Stimulated activated naive B cell treated with anti-CD40 and anti-IgM and Interleukin-4, amounts not matched to agents 10 μg/mL and 1 μg/mL and 100 μg/mL, for 72 hours (primary cell): ENCODE data around the gene NUDT19.
"Not testable (repeated sequence)": the region's sequence is repeated elsewhere in the genome, so short reads cannot be mapped to it uniquely, and the experiment has no call there.

Experiments used
- ATAC-seq, 2 donors: fragments of 150-1000 bp; cut with Tn5 transposase; replicated peaks; 2 replicates each; pipeline ENCODE4 v1.10.0; 2021; ENCODE audit warnings: moderate library complexity in 1 of 2
- DNase-seq: peaks from one replicate; pipeline ENCODE4 v3.0.0; 2021
- H3K27ac Mint-ChIP-seq: one replicate; pipeline ENCODE4 v1.8.0; 2022; ENCODE audit warnings: mild to moderate bottlenecking, mixed read lengths
- H3K27me3 Mint-ChIP-seq, 2 donors: one replicate each; pipeline ENCODE4 v1.8.0; 2022; ENCODE audit warnings: mixed read lengths in 2 of 2
- H3K36me3 Mint-ChIP-seq, 2 donors: one replicate each; pipeline ENCODE4 v1.8.0; 2022; ENCODE audit warnings: mixed read lengths in 2 of 2, mild to moderate bottlenecking in 1 of 2
- H3K4me1 Mint-ChIP-seq, 2 donors: one replicate each; pipeline ENCODE4 v1.8.0; 2022; ENCODE audit warnings: mixed read lengths in 2 of 2, mild to moderate bottlenecking in 1 of 2
- H3K4me3 Mint-ChIP-seq, 2 donors: one replicate each; pipeline ENCODE4 v1.8.0; 2022; ENCODE audit warnings: mild to moderate bottlenecking in 2 of 2, mixed read lengths in 2 of 2, moderate library complexity in 1 of 2
- H3K9me3 Mint-ChIP-seq, 2 donors: one replicate each; pipeline ENCODE4 v1.8.0; 2022; ENCODE audit warnings: mixed read lengths in 2 of 2, mild to moderate bottlenecking in 1 of 2

Gene NUDT19

DNA sequence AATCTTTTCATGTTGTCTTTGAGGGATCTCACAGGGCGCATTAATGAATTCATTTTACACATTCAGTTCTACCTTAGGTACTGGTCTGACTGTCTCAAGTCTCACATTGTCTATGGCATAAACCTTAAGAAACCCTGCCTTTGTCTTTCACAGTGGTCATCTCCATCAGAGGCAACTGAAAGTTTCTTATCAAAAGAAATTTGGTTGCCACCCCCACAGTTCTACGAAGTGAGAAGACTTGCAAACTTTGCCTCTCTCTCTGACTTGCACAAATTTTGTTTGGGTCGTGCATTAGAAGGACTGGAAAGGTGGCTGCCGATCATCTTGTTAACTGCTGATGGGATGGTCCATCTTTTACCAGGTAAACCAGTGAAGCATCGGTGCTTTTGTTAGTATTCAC lies 17.4 kb downstream of the NUDT19 start:
- no peak for DNase-seq
- Mint-ChIP-seq H3K27me3 (no peaks in the 10 kb centered on the region), H3K9me3 (peaks cover 0 to 3% of the 10 kb centered on the region in 2 donors), H3K4me1 (no peaks in the 10 kb centered on the region), H3K36me3 (peaks cover 25 to 47% of the 10 kb centered on the region in 2 donors), H3K4me3 (no peak overlapping the region), H3K27ac (no peak overlapping the region)
- ATAC-seq = no peak

DNA sequence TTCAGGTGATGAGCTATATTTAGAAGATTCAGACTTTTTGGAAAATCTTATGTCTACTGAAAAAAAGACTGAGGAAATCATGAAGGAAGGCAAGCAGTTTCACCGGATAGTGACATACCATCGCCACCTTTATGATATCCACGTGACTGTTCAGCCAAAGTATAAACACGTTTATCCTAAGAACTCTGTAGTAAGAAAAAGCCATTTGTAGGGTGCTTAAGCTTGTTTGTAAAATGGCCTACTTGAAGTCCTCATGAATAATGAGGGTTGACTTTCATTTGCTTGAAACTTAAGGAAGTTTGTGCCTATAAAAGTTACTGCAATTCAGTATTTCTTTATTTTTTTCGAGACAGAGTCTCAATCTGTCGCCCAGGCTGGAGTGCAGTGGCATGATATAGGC lies 20.1 kb downstream of the NUDT19 start:
- H3K4me1 Mint-ChIP-seq = no peaks in the 10 kb centered on the region
- H3K36me3 Mint-ChIP-seq = peaks cover 27 to 40% of the 10 kb centered on the region in 2 donors
- no peak overlapping the region for H3K4me3 Mint-ChIP-seq
- no peaks in the 10 kb centered on the region for H3K9me3 Mint-ChIP-seq
- ATAC-seq = no peak
- no peak overlapping the region for H3K27ac Mint-ChIP-seq
- DNase-seq = no peak
- no peaks in the 10 kb centered on the region for H3K27me3 Mint-ChIP-seq

DNA sequence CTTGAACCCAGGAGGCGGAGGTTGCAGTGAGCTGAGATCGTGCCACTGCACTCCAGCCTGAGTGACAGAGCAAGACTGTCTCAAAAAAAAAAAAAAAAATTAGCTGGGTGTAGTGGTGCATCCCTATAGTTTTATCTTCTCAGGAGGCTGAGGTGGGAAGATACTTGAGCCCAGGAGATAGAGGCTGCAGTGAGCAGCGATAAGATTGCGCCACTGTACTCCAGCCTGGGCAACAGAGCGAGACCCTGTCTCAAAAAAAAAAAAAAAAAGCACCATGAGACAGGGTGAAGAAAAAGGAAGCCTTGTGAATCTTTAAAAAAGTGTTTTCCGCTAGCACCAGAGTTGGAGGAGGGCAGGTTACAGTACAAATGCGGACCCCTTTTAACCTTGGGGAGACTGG lies 24.6 kb downstream of the NUDT19 start:
- not testable (repeated sequence) for H3K27me3 Mint-ChIP-seq, H3K9me3 Mint-ChIP-seq, DNase-seq, H3K4me1 Mint-ChIP-seq, H3K4me3 Mint-ChIP-seq, ATAC-seq
- Mint-ChIP-seq H3K27ac (peak overlapping the region; percentile 14), H3K36me3 (peaks cover 18 to 32% of the 10 kb centered on the region in 2 donors)

DNA sequence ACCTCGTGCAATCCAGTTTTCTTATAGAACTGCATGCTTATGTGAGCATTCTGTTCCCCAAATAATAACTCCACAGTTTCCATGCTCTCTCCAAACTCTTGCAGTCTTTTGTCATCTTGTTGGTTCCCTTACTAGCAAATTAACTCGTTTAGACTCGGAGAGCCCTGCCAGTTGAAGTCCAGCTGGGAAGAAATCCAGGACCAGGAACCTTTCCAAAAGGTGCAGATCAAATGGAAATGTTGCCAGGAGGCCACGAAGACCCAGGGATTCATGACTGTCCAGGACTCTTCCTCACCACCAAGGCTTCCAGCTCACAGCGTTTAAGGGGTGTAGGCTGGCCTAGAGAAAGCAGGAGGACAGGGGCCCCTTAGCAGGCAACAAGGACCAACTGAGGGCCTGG lies 25.9 kb downstream of the NUDT19 start:
- Mint-ChIP-seq H3K4me1 (no peaks in the 10 kb centered on the region), H3K27ac (no peak overlapping the region), H3K27me3 (no peaks in the 10 kb centered on the region), H3K4me3 (no peak overlapping the region), H3K36me3 (peaks cover 17 to 30% of the 10 kb centered on the region in 2 donors), H3K9me3 (peaks cover 0 to 3% of the 10 kb centered on the region in 2 donors)
- ATAC-seq (no peak), DNase-seq (no peak)

DNA sequence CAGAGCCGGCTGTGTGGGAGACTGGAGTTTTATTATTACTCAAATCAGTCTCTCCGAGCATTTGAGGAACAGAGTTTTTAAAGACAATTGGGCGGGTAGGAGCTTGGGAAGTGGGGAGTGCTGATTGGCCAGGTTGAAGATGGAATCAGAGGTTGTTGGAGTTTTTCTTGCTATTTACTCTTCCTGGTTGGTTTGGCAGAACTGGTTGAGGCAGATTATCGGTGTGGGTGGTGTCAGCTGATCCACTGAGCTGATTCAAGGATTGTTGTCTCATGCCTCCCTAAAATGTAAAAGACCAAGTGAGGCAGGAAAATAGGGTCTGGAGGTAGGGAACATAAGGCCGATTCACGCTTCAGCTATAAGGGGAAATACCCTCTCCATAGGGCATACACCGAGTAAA lies 26.7 kb downstream of the NUDT19 start:
- peaks cover 11 to 25% of the 10 kb centered on the region in 2 donors for H3K36me3 Mint-ChIP-seq
- no peak for DNase-seq
- H3K27ac Mint-ChIP-seq = no peak overlapping the region
- ATAC-seq = no peak
- peaks cover 0 to 3% of the 10 kb centered on the region in 2 donors for H3K9me3 Mint-ChIP-seq
- no peaks in the 10 kb centered on the region for H3K4me1 Mint-ChIP-seq
- H3K27me3 Mint-ChIP-seq = no peaks in the 10 kb centered on the region
- no peak overlapping the region for H3K4me3 Mint-ChIP-seq

DNA sequence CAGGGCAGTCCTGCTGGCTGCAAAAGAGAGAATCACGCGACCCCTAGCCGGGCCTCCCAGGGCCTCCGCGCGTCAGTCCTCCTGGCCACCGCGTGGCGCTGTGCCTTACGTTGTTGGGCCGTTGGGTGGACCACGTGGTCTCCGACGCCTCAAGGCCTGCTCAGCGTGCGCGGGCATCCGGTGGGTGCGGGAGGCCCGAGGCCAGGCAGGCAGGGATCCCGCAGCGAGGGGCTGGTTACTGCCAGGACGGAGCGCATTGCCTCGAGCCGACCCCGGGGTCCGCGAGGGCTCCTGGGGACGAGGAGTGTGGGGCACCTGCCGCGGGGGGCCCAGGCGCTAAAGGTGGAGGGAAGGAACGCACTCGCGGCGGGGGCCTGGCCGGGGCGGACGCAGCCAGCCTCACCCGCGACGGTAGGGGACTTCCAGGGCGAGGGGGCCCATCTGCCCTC lies 28.0 kb downstream of the NUDT19 start, which contains the start of gene TDRD12:
TDRD12 (plus strand) TSS at position 157 of the 449 bp plus-strand sequence. CDS start 306 bp downstream, outside the sequence.
- Mint-ChIP-seq H3K9me3 (peaks cover 0 to 3% of the 10 kb centered on the region in 2 donors), H3K4me1 (no peaks in the 10 kb centered on the region), H3K27ac (no peak within 1 kb of the TSS), H3K4me3 (no peak within 1 kb of the TSS), H3K36me3 (peaks cover 9 to 23% of the 10 kb centered on the region in 2 donors), H3K27me3 (no peaks in the 10 kb centered on the region)
- ATAC-seq (no peak), DNase-seq (no peak)

DNA sequence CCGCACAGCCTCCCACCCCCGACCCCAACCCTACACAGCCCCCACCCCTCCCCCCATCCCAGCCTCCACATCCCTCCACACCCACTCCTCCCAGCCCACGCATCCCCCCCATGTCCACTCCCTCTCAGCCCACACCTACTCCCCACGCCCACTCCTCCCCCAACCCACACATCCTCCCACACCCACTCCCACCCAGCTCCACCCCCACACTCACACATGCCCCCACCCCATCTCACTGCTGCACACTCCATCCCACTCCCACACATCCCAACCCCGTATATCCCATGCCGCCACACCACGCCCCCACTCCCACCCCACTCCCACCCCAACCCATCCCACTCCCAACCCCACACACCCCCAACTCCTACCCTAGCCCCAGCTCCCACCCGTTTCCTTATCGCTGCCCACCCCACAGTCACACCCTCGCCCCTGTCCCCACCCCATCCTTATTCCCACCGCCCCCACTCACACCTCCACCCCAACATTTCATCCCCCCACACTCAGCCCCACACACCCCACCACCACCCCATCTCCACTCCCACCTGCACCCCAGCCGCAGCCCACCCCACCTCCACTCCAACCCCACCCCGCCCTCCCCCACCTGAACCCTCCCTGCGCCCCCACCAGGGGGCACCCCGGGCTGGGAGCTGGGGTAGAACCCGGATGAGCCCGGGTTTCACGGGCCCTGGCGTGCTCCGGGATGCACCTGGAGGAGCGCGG lies 28.8 kb downstream of the NUDT19 start:
- DNase-seq = no peak
- no peak overlapping the region for H3K4me3 Mint-ChIP-seq
- H3K4me1 Mint-ChIP-seq = no peaks in the 10 kb centered on the region
- H3K27ac Mint-ChIP-seq = no peak overlapping the region
- H3K9me3 Mint-ChIP-seq = peaks cover 0 to 5% of the 10 kb centered on the region in 2 donors
- H3K36me3 Mint-ChIP-seq = peaks cover 2 to 15% of the 10 kb centered on the region in 2 donors
- no peak for ATAC-seq
- H3K27me3 Mint-ChIP-seq = no peaks in the 10 kb centered on the region

DNA sequence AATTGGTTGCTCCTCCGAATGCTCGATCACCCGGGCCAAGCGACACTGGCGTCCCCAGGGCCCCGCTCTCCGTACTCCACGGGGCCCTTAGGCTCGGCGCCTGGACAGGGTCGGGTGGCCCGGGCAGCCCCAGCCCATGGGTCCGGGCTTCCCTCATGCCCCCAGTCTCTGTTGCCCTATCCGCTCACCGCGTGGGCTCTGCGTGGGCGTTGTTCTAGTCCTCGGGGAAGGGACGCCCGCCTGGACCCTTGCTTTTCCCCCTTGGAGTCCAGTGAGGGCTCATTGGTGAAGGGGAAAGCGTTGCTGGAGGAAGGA lies 29.3 kb downstream of the NUDT19 start:
- no peak overlapping the region for H3K4me3 Mint-ChIP-seq
- no peak for ATAC-seq
- peaks cover 0 to 7% of the 10 kb centered on the region in 2 donors for H3K9me3 Mint-ChIP-seq

DNA sequence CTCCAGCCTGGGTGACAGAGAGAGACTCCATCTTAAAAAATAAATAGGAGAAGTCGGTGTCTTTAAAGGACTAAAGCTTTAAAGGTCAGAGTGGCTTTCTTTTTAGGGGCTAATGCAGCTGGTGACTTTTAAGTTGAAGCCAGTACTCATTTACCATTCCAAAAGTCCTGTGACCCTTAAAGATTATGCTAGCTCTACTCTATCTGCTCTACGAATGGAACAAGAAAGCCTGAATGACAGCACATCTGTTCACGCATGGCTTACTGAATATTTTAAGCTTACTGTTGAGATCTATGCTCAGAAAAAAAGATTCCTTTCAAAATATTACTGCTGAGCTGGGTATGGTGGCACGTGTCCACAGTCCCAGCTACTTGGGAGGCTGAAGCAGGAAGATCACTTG lies 44.3 kb downstream of the NUDT19 start:
- no peak overlapping the region for H3K27ac Mint-ChIP-seq
- no peaks in the 10 kb centered on the region for H3K9me3 Mint-ChIP-seq
- ATAC-seq (no peak), DNase-seq (no peak)
- no peaks in the 10 kb centered on the region for H3K36me3 Mint-ChIP-seq
- H3K4me3 Mint-ChIP-seq = no peak overlapping the region
- H3K4me1 Mint-ChIP-seq = no peaks in the 10 kb centered on the region
- peaks cover 4 to 14% of the 10 kb centered on the region in 2 donors for H3K27me3 Mint-ChIP-seq

More for the DNA sequence above, 29.3 kb downstream of the NUDT19 start:
- Mint-ChIP-seq H3K4me1 (no peaks in the 10 kb centered on the region), H3K27ac (no peak overlapping the region), H3K27me3 (no peaks in the 10 kb centered on the region), H3K36me3 (peaks cover 0 to 14% of the 10 kb centered on the region in 2 donors)
- DNase-seq = no peak

DNA sequence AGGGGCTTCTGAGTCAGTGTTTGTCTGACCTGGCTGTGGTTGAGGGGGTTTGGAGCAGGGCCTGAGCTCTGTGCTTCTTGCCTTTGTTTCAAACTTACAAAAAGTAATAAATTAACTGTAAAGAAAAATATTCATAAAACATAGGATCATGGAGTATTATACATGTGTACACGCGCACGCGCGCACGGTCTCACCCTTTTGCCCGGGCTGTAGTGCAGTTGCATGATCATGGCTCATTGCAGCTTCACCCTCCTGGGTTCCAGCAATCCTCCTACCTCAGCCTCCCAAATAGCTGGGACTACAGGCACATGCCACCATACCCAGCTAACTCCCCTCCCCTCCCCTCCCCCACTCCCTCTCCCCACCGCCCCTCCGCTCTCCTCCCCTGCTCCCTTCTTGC lies 51.4 kb downstream of the NUDT19 start:
- Mint-ChIP-seq H3K27me3 (peaks cover 3 to 16% of the 10 kb centered on the region in 2 donors), H3K4me1 (no peaks in the 10 kb centered on the region), H3K27ac (no peak overlapping the region), H3K9me3 (no peaks in the 10 kb centered on the region), H3K4me3 (no peak overlapping the region), H3K36me3 (no peaks in the 10 kb centered on the region)
- no peak for DNase-seq
- no peak for ATAC-seq

DNA sequence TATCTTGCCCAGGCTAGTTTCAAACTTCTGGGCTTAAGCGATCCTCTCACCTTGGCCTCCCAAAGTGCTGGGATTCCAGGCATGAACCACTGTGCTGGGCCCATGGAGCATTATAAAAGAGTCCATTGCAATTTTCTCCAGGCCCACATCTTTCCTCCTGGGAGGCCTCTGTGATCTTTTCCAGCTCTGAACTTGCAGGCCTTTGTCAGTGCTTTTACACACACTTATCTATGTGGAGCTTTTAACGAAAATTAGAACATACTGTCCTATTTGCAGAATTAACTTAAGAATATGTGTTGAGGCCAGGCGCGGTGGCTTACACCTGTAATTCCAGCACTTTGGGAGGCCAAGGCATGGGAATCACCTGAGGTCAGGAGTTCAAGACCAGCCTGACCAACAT lies 51.8 kb downstream of the NUDT19 start:
- Mint-ChIP-seq H3K27ac (no peak overlapping the region), H3K4me3 (no peak overlapping the region), H3K4me1 (no peaks in the 10 kb centered on the region), H3K36me3 (no peaks in the 10 kb centered on the region), H3K9me3 (no peaks in the 10 kb centered on the region), H3K27me3 (peaks cover 5 to 16% of the 10 kb centered on the region in 2 donors)
- no peak for ATAC-seq
- DNase-seq = no peak

DNA sequence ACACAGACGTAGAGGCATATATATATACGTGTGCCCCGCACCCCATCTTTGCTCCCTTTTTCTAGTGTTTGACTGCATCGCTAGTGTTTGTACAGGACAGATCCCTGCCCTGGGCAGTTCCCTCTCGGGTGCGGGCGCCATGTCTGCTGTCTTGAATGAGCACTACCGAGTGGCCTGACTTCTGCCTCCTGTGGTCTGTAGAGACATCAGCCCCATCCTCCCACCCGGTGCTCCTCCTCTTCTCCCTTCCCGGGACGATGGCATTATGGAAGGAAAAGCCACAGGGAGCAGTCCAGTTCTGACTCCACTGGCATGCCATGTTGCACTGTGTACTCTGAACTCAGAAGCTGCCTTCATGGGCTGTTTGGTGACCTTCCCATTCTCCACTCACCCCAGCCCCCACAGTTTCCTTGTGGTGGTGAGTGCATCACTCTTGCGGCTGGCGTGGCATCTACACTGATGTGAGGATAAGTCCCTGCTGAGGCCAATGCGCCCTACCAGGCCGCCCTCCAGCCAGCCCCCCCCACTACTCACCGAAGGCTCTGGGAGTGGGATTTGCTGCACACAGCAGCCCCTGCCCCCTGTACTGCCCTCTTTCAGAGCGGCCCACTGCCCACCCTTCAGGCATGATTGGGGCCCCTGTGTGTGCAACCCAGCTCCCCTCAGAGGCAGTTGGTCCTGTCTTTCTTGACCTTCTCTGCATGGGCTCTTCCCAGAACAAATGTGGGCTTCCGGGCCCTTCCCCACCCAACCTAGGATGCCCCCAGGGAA lies 53.1 kb downstream of the NUDT19 start:
- ATAC-seq = no peak

DNA sequence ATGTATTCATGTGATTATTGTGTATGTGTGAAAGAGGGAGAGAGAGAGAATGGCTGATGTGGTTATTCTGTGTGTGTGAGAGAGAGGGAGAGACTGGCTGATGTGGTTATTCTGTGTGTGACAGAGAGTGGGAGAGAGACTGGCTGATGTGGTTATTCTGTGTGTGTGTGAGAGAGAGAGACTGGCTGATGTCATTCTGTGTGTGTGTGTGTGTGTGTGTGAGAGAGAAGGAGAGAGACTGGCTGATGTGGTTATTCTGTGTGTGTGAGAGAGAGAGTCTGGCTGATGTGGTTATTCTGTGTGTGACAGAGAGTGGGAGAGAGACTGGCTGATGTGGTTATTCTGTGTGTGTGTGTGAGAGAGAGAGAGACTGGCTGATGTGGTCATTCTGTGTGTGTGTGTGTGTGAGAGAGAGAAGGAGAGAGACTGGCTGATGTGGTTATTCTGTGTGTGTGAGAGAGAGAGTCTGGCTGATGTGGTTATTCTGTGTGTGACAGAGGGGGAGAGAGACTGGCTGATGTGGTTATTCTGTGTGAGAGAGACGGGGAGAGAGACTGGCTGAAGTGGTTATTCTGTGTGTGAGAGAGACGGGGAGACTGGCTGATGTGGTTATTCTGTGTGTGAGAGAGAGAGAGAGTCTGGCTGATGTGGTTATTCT lies 54.1 kb downstream of the NUDT19 start:
- H3K9me3 Mint-ChIP-seq, ATAC-seq, H3K4me3 Mint-ChIP-seq, H3K36me3 Mint-ChIP-seq, DNase-seq, H3K27ac Mint-ChIP-seq, H3K4me1 Mint-ChIP-seq: not testable (repeated sequence)
- peaks cover 15 to 18% of the 10 kb centered on the region in 2 donors for H3K27me3 Mint-ChIP-seq

More for the DNA sequence above, 53.1 kb downstream of the NUDT19 start:
- Mint-ChIP-seq H3K9me3 (no peaks in the 10 kb centered on the region), H3K36me3 (no peaks in the 10 kb centered on the region), H3K4me1 (no peaks in the 10 kb centered on the region), H3K4me3 (no peak overlapping the region), H3K27ac (no peak overlapping the region), H3K27me3 (peaks cover 11 to 18% of the 10 kb centered on the region in 2 donors)
- DNase-seq = no peak

DNA sequence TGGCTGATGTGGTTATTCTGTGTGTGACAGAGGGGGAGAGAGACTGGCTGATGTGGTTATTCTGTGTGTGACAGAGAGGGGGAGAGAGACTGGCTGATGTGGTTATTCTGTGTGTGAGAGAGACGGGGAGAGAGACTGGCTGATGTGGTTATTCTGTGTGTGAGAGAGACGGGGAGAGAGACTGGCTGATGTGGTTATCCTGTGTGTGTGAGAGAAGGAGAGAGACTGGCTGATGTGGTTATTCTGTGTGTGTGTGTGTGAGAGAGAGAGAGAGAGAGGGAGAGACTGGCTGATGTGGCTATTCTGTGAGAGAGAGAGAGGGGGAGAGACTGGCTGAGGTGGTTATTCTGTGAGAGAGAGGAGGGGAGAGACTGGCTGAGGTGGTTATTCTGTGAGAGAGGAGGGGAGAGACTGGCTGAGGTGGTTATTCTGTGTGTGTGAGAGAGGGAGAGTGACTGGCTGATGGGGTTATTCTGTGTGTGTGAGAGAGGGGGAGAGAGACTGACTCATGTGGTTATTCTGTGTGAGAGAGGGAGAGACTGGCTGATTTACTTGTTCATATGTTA lies 55.1 kb downstream of the NUDT19 start:
- H3K36me3 Mint-ChIP-seq, ATAC-seq, H3K9me3 Mint-ChIP-seq, DNase-seq, H3K4me1 Mint-ChIP-seq, H3K4me3 Mint-ChIP-seq, H3K27ac Mint-ChIP-seq: not testable (repeated sequence)
- peaks cover 16 to 19% of the 10 kb centered on the region in 2 donors for H3K27me3 Mint-ChIP-seq
